ENCODE data around the gene ABHD14A.
"Not testable (repeated sequence)": the region's sequence is repeated elsewhere in the genome, so short reads cannot be mapped to it uniquely, and the experiment has no call there.

Gene ABHD14A

DNA sequence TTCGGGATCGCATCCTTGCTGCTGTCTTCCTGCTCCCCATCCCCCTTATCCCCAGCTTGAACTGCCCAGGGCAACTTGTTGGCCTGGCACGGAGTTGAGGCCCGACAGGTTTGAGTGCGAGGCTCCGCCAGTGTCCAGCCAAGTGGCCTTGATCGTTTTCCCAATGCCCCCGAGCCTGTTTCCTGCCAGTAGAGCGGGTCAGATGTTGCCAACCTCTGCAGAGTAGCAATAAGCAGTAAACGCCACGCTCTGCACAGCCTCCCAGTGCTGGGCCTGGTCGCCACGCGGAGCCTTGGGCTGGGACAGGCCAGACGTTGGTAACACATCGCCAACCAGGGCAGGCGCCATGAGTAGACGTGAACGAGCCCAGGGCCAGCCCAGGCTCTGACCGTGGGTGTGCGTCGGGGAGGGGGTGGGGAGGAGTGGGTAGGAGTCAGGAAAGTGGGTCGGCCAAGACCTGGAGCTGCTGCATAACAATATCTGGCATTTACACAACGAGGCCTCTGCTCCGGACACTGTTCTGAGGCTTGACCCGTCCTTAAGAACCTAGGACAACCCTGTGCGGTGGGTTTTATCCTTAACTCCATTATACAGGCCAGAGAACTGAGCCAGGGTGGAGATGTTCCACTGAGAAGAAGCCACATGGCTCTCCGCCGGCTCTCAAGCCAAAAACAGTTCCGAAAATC, 444 bp upstream of the ABHD14A start:
- DNase-seq = no peak

DNA sequence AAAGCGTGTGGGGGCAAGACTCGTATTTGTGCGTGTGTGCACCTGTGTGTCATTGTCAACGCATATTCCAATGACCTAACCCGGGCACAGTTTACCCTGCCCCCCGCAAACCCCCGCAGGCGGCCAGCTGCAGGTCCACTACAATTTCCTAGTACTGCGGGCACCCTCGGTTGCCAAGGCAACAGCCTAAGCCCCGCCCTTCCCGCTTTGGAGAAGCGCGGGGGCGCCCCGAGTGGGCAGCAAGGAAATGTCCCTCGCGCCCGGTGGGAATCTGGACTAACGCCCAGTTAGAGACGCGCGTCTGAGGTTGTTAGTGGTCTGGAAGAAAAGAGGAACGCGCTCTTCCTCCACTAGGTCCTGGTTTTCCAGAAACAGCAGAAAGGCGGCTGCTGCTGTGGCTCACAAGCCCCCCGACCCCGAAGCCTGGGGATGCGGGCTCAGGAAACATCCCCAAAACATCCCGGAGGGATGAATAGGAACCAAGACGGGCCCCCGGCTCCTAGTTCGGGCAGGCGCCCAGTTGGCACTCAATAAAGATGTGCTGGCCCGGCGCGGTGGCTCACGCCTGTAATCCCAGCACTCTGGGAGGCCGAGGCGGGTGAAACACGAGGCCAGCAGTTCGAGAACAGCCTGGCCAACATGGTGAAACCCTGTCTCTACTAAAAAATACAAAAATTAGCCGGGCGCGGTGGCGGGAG, 1.1 kb downstream of the ABHD14A start:
- DNase-seq = peak; percentile 75 to 90

DNA sequence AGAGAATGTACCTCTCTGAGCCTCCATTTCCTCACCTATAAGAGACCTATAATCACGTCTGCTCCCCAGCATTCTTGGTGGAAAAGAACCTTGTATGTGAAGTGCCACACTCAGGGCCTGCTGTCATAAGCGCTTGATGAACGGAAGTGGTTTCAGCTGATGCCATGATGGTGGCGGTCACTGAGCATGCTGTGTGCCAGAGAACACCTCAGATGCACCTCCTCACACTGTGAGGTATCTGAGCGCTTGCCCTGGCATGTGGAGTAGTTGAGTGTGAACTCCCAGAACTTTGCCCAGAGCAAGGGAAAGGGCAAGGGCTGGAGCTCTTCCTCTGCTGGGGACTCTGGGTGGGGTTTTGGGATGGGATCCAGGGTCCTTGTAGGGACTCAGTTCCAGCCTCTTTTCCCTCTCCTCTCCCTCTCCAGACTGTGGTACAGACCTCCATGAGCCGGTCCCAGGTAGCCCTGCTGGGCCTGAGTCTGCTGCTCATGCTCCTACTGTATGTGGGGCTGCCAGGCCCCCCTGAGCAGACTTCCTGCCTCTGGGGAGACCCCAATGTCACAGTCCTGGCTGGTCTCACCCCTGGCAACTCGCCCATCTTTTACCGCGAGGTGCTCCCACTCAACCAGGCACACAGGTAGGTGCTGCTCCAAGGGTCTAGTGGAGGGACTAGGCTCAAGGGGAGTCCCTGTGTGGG, 2.7 kb downstream of the ABHD14A start:
- no peak for DNase-seq

DNA sequence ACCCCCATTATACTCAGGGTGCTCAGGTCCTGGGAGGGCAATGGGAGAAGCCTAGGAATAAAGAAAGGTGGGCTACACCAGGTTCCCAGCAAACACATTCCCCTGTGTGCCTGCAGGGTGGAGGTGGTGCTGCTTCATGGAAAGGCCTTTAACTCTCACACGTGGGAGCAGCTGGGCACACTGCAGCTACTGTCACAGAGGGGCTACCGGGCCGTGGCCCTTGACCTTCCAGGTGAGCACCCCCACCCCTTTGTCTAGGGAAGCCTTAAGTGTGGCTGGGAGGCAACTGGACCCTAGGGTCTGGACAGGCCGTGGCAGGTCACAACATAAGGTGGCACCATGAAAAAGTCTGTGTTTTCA, 3.3 kb downstream of the ABHD14A start:
- DNase-seq = no peak

DNA sequence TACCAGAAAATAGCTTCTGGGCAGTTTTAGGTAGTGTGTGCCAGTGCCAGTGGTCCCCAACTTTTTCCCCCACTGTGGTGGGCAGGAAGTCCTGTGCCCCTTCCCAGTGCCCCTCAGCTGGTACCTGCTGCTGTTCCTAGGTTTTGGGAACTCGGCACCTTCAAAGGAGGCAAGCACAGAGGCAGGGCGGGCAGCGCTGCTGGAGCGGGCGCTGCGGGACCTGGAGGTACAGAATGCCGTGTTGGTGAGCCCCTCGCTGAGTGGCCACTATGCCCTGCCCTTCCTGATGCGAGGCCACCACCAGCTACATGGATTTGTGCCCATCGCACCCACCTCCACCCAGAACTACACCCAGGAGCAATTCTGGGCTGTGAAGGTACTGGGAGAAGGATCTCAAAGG, 5.4 kb downstream of the ABHD14A start:
- DNase-seq = no peak

DNA sequence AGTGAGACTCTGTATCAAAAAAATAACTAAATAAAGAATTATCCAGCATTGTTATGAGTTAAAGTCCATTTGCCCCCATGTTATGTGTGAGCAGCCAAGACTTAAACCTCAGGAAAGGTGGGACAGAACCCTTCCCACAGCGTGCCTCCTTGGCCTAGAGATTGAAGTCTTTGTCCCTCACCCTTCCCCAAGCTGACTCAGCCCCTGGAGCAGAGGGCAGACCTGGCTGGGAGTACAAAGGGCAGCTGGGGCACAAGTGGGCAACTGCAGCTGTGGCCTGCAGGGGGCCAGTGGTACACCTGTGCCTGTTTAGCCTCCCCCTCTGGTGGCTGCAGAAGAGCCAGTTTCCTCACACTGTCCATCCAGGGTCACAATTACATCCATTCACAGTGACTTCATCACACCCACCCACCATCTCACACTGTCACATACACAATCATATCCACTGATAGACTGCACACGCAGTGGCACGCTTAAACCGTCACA, 7.5 kb downstream of the ABHD14A start:
- DNase-seq = no peak

DNA sequence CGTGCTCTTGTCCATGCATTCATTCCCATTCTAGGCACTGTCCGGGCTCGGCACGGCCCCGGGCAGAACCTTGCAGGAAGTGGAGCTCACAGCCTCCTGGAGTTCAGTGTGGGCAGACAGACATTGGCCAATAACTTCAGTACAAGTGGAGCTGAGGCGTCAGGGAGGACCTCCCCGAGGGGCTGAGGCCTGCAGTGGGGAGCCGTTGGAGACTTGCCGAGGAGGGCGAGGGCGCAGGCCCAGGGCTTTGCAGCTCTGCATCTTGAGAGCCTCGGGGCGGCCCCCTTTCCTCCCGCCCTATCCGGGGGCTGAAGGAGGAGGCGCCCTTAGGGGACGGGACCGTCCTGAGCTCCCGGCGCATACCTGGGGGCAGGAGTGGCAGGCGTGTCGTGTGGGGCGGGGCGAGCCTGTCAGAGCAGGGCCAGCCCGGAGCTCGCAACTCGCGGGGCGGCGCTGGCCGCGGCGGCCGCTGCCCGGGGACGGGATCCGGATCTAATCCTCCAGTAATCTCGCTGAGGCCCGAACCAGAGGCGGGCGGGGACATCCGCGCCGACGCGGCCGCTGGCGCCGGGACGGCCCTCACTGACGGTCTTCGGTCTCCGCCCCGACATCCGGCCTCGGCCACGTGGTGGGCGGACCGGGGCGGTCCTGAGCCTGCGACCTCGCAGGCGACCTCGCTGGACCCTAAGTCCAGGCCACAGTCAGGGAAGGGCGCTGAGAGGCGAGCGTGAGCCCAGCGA, 8.1 kb downstream of the ABHD14A start, which contains the start of gene ACY1:
ACY1 (plus strand) TSS at position 698 of the 740 bp plus-strand sequence. CDS start 530 bp downstream, outside the sequence.
- DNase-seq = peak; percentile 89 to 95

DNA sequence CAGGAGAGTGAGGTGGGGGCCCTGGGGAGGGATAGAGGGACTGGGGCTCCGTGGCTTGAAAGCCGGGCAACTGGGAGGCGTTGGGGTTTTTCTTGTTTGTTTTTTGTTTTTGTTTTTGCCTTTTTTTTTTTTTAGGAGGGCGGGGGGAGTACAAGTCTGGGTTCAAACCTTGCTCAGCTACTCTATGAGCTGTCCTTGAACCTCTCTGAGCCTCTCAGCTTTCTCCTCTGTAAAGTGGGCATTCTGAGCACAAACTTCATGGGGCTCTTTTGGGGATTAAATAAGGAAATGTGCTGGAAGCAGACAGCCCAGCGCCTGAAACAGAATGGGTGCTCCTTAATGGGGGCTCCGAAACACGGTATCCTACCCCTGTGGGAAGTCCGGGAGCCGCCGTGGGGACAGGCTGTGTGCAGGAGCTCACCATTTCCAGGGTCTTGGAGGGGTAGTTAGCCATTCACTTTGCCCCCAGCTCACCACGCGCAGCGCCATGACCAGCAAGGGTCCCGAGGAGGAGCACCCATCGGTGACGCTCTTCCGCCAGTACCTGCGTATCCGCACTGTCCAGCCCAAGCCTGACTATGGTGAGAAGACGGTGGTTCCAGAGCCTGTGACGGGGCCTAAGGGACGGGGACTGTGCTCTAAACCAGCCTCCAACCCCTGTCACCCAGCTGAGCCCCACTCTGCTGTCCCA, 8.9 kb downstream of the ABHD14A start:
- DNase-seq = no peak

DNA sequence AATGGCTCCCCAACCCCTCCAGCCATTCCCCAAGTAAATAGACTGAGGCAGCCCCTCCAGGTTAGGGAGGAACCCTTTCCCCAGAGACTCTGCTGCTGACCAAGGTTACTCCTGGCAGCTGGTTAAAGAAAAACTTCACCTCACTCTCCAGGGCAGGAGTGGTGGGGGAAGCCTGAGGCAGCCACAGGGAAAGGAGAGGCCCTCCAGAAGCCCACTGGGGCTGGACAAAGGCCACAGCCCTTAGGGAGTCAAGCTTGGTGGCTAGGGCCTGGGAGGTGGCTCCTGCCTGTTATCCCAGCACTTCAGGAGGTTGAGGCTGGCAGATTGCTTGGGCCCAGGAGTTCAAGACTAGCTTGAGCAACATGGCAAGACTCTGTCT, 9.4 kb downstream of the ABHD14A start:
- no peak for DNase-seq

DNA sequence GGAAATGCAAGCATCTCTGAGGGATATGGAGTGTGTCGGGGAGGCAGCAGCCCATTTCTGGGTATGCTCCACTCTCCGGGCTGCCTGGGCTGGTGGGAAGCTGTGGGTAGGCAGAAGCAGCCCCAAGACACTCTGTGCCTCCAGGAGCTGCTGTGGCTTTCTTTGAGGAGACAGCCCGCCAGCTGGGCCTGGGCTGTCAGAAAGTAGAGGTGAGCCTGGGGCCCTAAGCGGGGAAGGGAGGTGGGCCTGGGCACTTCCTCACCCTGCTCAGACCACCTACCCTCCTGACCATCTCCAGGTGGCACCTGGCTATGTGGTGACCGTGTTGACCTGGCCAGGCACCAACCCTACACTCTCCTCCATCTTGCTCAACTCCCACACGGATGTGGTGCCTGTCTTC, 10.2 kb downstream of the ABHD14A start:
- no peak for DNase-seq

DNA sequence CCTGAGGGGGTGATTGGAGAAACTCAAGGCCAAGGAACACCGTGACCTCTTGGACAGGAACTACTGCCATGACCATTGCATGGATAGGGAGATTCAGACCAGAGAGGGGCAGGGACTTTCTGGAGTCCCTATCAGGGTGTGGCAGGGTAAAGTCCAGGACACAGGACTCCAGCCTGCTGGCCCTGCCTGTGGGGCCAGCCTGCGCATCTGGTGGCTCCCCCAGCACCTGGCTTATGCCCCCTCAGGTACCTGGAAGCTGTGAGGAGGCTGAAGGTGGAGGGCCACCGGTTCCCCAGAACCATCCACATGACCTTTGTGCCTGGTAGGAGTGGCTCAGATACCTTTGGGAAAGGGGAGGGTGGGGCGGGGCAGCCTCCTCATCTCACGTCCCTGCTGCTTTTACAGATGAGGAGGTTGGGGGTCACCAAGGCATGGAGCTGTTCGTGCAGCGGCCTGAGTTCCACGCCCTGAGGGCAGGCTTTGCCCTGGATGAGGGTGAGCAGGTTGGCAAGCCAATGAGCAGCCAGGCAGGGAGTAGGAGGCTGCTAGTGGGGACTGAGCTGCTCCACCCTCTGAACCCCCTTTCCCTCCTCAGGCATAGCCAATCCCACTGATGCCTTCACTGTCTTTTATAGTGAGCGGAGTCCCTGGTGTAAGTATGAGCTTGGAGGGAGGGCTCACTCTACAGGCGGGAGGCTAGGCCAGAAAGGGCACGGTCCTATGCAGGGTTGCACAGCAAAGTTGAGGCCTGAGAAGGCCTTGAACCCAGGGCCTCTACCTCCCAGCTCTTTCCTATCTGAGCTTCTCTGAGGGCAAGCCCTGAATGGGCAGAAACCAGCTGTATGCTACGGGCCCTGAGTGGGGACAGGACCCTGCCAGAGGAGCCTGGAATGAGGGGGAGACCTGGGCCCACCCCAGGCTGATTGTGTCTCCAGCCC, 11.4 kb downstream of the ABHD14A start:
- no peak for DNase-seq

DNA sequence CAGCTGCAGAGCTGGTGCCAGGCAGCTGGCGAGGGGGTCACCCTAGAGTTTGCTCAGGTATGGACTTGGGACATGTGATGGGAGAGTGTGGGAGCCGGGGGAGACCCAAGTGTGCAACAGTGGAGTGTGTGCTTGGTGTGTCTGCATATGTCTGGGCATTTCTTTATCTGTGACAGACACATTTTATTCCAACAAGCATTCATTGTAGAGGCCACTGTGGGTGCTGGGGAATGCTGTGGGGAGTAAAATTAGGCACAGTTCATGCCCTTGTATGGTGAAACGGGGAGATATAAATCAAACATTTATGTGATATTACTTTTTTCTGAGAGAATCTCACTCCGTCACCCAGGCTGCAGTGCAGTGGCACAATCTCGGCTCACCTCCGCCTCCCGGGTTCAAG, 12.7 kb downstream of the ABHD14A start:
- no peak for DNase-seq

DNA sequence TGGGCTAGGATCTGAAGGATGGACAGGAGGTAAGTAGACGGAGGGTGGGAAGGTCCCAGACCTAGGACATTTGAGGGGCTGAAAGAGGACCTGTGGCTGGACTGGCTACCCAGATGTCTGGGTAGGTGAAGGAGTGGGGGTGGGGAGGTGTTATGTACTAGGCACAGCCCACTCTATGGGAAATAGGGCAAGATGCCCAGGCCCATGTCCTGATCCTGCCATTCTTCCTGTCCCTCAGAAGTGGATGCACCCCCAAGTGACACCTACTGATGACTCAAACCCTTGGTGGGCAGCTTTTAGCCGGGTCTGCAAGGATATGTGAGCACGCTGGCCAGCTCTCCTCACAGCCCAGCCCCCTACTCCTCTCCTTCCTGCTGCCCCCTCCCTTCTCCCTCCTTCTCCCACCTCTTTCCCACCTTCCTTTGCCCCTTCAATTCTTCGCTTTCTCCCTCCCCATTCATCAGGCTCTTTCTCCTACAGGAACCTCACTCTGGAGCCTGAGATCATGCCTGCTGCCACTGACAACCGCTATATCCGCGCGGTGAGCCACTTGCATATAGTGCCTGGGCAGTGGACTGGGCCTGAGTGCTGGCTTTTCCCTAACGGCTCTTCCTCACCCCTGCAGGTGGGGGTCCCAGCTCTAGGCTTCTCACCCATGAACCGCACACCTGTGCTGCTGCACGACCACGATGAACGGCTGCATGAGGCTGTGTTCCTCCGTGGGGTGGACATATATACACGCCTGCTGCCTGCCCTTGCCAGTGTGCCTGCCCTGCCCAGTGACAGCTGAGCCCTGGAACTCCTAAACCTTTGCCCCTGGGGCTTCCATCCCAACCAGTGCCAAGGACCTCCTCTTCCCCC, 13.7 kb downstream of the ABHD14A start:
- DNase-seq = no peak

DNA sequence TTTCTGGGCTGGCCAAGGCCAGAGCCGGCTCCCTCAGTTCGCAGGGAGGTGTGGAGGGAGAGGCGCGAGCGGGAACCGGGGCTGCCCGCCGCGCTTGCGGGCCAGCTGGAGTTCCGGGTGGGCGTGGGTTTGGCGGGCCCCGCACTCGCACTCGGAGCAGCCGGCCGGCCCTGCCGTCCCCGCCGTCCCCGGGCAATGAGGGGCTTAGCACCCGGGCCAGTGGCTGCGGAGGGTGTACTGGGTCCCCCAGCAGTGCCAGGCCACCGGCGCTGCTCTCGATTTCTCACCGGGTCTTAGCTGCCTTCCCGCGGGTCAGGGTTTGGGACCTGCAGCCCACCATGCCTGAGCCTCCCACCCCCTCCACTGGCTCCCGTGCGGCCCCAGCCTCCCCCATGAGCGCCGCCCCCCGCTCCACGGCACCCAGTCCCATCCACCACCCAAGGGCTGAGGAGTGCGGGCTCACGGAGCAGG, 15.7 kb downstream of the ABHD14A start:
- not testable (repeated sequence) for DNase-seq

DNA sequence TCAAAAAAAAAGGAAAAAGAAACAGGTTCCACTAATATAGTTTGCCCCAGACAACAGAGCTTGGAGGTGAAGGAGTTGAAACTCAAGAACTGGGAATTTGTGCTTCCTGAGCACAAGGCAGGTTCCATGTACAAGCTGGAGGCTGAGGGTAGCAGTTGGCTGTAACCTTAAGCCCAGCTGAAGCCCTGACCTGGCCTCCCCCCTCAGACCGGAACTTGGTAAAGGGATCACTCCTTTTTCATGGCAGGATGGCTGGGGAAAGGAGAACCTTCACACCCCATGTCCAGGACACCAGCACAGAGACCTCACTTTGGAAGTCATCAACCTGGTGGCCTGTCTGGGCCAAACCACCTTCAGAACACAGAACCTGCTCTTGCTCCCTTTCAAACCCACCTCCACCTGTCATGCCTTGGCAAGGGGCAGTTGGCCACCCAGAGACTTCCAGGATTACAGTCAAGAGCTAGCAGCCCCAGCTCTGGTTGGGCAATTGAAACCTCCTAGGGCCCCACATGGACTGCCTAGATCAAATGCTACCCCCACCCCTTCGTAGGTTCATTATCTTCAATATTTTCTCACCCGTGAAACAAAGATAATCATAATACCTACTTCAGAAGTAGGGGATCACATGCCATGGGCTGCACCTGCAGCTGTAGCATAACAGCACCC, 17.3 kb downstream of the ABHD14A start:
- DNase-seq = no peak

DNA sequence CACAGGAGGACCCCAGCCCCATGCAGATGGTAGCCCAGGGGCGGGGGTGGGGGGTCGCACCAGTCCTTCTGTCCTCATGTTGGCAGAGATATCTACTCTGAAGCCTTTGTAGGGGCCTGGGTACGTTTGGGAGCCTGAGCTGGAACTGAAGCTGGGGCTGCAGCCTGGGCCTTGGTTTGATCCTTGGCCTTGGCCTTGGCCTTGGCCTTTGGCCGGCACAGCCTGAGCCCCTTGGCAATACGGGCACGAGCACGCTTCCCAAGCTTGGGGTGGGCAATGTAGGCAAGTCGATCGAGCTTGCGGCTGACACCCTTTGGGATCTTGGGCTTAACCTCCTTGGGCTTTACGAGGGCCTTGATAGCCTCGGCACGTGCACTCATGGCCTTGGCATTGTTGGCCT, 18.8 kb downstream of the ABHD14A start:
- not testable (repeated sequence) for DNase-seq

DNA sequence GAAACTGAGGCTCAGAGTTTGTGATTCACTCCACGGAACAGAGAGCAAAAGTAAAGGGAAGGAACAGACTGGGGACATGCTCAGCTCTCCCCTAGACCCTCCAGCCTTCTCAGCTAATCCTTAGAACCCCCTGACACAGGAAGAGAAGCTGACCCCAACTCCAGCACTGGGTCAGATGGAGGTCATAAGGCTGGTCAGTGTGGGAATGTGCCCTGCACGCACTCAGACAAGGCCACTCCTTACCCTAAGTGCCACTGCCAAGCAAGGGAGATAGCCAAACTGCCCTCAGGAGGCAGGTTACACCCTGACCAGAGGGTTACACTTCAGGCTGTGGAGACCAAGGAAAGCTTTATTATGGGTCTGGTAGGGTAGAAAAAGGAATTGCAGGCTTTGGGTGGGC, 19.7 kb downstream of the ABHD14A start:
- no peak for DNase-seq

DNA sequence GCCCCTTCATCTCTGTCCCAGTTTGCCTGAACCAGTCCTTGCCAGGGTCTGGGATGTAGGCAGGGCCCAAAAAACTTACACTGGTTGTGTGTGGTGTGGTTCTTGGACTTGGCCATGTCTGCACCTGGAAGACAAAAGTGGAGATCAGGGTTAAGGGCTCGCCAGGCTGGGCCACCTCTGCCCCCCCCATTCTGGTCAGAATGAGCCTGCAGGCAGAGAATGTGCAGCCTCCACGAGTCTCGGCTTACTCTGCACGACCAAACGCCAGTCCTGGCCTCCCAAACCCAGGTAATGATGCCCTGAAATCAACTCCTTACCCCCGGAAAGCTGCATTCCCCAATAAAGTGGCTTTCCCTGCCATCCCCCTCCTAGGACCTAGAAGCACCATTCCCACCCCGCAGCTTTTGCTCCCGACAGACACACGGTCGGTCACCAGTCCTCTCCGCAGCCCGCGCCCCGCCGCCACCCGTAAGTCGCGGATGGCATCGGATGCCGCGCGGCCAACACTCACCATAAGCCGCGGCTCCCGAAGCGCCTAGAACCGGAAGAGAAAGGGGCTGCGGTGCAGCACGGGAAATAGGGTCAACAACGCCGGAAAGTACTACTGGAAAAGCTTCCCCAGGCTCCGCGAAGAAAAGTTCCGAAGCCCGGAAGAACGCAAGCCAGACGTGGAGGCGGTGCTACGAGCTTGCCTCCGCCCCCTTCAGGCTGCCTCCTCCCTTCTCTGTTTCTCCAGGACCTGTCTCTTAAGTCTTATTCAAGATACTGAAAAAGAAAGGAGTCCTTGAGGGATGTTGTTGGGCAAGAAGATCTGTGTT, 20.7 kb downstream of the ABHD14A start, which contains the start of gene RPL29:
RPL29 (minus strand) TSS at position 550 of the 818 bp plus-strand sequence; CDS start at position 116, 434 bp downstream.
- DNase-seq = peak; percentile 96 to 97

Measured in inflammatory macrophage (primary cell).